Amniotic stem cell (primary cell): Measurements from ENCODE around the gene SCYGR1.
"Not testable (repeated sequence)": the region's sequence is repeated elsewhere in the genome, so short reads cannot be mapped to it uniquely, and the experiment has no call there.

Experiments used
- DNase-seq: peaks from one replicate; lab custom pipeline; 2025; lab: John Stamatoyannopoulos, UW

The SCYGR1 gene

DNA sequence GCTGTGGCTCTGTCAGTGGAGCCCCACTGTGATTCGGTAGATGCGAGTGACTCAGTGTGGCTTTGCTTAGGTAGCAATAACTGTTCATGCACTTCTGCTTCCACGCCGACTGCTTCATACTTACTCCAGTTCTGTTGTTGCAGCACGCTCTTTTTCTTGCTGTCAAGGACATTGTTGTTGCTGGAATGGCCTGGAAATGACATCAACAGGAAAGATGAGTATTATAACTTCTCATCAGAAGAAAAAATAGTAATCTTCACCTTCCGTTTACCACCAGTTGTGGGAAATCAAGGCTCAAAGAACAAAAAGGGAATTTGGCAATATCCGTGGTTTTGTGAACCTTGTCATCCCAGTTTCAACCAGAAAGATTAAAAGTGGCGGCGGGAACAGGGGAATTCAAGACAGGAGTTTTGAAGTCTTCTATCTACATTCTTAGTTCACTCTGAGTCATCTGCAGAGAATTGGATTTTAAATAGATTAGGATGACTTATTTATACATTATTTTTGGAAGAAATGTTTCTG, 16.9 kb downstream of the SCYGR1 start:
- peak; percentile 56 for DNase-seq

DNA sequence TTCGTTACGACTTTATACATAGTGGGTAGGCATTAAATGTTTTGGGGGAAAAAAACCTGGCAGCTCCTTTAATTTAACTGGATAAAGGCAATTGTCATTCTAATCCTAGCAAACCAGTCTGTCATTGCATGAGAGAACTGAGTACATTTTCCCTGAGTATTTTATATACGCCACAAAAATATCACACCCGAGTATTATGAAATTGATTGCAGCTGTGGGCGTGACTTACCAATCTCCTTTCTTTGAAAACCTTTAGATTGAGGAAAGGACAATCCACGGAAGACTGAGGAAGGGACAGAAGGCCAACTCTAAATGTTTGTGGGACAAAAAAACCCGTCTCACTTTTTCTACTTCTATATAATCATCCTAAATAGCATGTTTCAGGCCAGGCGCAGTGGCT, 17.7 kb downstream of the SCYGR1 start:
- no peak for DNase-seq

DNA sequence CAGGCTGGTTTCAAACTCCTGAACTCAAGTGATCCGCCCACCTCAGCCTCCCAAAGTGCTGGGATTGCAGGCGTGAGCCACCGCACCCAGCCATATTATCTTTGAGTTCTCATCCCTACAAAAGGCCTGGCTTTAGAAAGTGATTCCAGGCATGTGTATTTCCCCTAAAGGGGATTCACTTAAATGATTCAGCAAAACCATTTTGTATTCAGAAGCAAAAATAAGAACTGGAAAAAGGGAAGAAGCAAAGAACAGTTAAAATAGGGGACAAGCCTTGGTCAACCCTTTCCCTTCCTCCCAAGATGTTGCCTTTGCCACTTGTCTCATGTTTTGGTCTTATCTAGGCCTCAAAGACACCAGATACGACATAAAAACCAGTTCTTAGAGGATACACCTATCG, 19.2 kb downstream of the SCYGR1 start:
- no peak for DNase-seq

DNA sequence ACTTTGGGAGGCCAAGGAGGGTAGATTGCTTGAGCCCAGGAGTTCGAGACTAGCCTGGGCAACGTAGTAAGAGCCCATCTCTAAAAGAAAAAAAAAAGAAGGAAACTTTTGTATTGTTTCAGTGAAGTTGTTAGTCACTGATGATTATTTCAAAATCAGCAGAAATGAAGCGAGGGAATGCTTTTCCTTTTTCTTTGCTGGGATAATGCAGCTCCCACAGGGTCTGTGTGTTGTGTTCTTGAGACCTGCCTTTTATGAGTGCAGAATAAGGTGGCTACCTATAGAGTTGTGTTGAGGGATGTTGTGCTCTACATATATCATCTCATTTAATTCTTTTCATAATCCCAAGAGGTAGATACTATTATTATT, 20.3 kb downstream of the SCYGR1 start:
- no peak for DNase-seq

DNA sequence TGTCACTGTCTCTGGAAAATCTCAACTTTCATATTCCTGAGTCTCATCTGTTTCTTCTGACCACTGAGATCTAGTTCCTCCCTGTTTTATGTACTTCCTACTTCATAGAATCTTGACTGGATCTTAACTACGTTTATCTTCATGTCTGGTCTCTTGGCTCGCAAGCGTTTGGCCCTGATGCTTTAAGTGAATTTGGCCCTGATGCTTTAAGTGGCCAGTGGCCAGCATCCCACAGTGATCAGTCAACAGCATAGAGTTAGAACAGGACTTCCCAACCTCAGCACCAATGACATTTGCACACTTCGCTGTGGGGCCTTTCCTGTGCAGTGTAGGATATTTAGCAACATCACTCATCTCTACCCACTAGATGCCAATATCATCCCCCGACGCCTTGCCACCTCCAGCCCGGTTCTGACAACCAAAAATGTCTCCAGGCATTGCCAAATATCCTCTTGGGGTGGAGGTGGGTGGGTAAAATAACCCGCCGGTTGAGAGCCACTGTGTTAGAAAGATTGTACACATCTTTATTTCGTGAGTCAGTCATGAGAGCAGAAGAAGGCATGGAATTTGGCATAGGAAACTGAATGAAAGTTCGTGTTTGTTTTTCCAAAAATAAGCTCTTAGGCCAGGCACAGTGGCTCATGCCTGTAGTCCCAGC, 20.9 kb downstream of the SCYGR1 start:
- DNase-seq = no peak

DNA sequence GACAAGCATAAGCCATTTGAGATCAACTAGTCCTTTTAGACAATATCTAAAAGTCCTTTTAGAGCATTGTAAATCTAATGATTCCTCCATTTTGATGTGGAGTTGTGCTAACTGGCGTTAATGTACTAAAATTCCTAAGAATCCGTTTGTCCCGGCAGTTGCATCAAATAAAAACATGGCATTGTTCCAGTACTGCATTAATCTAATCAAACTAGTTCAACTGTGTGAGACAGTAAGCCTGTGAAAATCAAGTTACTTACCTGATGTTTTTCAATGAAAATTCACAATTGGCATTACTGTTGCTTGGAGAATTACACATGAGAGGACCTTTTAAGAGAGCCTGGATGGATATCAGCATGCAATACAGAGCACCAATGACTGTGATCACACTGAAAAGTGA, 21.9 kb downstream of the SCYGR1 start:
- no peak for DNase-seq

DNA sequence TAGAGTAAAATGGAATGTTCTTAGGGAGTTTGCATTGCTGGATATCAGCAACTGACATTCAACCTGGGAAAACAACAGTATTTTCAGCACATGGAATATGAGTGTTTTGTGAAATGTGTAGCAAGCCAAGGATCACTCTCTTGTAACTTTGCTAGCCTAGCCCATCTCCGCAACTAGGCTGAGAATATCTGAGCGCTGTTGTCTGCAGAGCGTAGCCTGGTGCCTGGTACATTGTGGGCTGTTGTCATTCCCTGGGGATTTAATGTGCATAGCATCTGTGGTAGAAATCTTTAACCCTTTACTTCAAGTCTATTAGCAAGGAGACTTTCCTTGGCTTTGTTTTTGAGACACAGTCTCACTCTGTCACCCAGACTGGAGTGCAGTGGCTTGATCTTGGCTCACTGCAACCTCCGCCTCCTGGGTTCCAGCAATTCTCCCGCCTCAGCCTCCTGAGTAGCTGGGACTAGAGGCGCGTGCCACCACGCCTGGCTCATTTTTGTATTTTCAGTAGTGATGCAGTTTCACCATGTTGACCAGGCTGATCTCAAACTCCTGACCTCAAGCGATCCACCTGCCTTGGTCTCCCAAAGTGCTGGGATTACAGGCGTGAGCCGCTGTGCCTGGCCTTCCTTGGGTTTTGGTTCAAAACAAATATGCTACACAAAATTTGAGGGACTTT, 23.0 kb downstream of the SCYGR1 start:
- DNase-seq = not testable (repeated sequence)

DNA sequence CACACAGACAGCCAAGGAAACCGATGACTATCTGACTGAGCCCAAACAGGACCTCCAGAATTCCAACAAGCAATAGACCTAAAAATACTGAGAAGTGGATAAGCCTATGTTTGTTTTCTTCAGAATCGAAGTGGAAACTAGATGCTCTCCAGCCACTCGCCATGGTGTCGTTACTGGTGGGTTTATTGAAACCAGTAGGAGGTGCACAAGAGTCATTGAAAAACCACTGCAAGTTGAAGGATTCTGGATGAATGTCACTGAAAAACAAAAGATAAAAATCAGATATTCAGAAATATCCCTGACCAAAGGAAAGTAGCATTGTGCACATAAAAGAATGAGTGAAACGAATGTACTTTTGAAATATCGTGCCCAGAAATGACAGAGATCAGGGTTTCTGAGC, 24.0 kb downstream of the SCYGR1 start:
- no peak for DNase-seq

DNA sequence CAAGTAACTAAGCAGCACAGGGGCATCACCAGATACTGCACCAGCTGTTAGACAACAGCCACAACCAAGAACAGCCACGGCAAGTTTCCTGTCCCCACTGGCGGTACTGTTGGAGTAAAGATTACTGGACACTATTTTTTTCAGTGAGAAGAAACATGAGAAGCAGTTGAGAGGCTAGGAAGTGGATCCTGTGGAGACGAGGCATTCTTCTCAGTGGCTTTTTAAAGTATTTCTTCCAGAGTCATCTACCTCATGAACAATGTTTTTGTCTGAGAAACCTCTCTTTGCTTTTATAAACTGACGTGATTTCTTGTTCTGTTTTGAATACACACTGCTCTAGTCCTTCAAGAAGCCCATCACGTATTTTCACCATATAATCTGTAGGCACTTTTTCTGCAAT, 27.4 kb downstream of the SCYGR1 start:
- no peak for DNase-seq

DNA sequence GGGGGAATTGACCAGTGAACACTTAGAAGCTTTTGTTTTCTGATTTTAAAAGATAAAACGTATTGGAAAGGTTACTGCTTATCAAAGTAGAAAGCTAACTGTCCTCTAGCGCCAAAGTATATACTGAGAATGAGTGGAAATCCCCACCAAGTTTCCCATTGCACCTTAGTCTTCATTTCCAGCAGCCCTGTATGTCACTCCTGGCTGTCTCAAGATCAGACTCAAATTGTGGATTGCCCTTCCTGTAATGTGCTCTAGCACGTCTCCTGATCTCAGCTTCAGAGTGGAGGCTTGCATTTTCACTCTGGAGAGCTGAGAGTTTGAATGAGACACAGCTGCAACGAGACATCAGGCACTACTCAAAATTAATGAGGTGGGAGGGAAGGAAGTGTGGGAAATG, 36.1 kb downstream of the SCYGR1 start:
- no peak for DNase-seq

DNA sequence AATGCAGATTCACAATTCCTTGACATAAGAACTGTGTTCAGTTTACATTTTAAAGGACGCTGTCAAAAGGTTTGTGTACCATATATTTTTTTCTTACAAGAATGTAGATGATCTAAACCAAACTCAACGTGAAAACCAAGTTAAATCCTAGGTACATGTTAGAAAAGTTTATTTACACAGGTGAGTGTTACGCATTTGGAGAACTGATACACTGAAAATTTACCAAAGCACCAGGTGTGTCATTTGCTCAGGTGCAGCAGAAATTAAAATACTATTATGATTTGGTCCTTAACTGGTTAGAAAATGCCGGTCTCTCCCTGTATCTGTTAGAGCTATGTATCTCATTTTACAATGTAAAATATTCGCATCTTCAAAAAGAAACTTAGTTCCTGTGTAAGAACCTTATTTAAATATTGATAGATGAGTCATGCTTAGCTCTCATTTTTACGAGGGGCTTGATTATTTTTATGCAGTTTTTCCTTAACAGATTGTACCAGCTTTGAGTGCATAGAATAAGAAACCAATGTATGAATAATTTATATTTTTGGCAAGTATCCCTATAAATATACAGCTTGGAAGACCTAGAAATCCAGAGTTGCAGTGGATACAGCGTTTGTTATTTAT, 37.6 kb downstream of the SCYGR1 start:
- no peak for DNase-seq

DNA sequence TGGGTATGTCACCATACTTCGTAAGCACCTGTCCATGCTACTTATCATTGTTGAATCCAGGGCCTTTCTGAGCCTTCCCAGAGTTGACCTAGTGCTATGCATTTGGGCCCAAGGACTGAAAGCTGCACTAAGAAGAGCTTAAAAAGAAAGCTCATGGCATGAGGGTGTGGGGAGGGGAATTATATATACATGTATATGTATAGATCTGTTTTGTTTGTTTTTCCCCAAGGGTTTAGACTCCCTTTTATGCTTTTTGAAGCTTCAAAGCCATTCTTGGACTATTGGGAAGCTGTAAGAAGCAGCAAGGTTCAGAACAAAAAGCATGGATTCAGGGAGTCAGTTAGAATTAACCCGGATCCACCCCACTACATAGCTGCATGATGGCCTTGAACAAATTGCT, 39.4 kb downstream of the SCYGR1 start:
- DNase-seq = no peak

DNA sequence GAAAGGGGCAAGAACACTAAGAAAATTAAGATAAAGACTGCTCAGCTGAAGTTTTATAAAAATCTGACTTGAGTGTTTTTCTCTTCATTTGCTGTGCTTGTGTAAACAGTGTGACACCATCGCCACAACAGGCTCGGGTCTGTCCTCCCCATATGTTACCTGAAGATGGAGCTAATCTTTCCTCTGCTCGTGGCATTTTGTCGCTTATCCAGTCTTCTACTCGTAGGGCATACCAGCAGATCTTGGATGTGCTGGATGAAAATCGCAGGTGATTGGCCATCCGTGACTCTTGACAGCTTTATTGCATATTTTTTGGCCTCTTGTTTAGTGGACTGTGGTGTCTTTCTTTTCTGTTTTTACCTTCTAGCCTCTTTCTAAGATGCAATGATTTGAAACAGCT, 40.6 kb downstream of the SCYGR1 start:
- no peak for DNase-seq

DNA sequence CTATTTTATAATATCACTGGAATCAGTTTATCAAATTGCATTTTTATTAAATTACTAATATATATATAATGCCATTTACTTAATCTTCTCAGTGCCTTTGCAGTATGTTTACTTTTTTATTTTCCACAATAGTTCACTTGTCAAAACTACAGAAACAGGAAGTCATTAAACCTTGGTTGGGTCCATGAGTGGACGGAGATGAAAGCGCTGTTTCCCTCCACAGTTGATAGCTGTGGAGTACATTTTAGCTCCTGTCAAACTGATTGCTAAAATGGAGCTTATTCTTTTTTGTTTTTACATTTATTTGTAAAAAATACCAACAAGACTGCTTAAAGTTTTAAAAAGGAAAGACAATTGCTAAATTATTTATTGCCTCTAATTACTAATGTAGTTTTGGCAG, 43.5 kb downstream of the SCYGR1 start:
- no peak for DNase-seq

DNA sequence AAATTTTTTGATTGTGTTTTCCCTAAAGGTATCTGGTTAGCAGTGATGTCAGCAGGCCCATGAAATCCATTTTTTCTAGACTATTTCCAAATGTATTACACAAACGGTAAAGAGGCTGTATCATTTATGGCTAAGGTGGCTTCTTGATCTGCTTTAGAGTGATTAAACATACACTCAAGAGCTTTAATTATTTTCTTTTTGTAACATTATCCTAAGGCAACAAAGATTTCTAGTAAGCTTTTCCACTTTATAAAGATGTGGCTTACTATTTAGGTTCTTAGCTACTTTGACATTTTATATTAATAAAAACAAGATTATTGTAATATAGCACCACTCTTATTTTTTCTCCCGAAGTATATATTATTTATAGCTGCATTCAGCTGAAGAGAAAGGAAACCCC, 46.2 kb downstream of the SCYGR1 start:
- no peak for DNase-seq

DNA sequence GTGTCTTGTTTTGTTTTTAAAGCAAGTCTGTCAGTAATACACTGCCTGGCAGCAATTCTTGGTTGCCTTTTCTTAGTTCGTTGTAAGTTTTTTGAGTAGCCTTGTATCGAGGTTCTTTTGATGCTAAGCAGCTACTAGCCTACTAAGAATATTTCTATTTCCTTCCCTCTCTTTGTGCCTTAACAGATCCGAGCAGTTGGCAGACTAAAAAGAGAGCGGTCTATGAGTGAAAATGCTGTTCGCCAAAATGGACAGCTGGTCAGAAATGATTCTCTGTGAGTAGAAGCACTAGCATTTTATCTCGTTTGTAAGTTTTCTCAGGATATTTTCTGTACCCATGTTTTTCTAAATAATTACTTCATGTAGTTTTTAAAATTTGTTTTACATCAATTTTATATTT, 47.6 kb downstream of the SCYGR1 start:
- DNase-seq = no peak

DNA sequence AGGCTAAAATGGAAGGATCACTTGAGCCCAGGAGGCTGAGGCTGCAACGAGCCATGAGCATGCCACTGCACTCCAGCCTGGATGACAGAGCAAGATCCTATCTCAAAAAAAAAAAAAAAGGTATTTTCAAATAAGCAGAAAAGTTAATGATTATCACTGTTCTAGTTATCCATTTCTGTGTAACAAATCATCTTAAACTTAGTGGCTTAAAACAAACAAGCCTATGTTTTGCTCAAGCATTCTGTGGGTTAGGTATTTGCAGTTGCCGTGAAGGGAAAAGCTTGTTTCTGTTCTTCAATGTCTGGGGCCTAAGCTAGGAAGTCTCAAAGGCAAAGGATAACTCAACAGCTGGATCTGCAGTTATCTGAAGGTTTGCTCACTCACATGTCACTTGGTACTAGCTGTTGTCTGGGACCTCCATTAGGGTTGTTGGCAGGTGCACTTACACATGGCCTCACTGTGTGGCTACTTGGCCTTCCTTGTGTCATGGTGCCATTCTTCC, 48.6 kb downstream of the SCYGR1 start:
- no peak for DNase-seq
